ENCODE data around the gene ITGB1BP1.

ITGB1BP1 gene

GRCh38 chr2:9422321-9423099 is 818 bp downstream of the ITGB1BP1 start:
- Mint-ChIP-seq H3K27me3 (ENCODE audit: low read depth, poor library complexity) (no peaks in the 10 kb centered on the region), H3K36me3 (ENCODE audit: low read depth) (peaks cover 9% of the 10 kb centered on the region), H3K9me3 (no peaks in the 10 kb centered on the region), H3K4me3 (peak overlapping the region; percentile 88), H3K4me1 (peaks cover 21% of the 10 kb centered on the region), H3K27ac (no peak overlapping the region)
- DNase-seq = peak; percentile 34
- TF ChIP-seq, protein P1, sequence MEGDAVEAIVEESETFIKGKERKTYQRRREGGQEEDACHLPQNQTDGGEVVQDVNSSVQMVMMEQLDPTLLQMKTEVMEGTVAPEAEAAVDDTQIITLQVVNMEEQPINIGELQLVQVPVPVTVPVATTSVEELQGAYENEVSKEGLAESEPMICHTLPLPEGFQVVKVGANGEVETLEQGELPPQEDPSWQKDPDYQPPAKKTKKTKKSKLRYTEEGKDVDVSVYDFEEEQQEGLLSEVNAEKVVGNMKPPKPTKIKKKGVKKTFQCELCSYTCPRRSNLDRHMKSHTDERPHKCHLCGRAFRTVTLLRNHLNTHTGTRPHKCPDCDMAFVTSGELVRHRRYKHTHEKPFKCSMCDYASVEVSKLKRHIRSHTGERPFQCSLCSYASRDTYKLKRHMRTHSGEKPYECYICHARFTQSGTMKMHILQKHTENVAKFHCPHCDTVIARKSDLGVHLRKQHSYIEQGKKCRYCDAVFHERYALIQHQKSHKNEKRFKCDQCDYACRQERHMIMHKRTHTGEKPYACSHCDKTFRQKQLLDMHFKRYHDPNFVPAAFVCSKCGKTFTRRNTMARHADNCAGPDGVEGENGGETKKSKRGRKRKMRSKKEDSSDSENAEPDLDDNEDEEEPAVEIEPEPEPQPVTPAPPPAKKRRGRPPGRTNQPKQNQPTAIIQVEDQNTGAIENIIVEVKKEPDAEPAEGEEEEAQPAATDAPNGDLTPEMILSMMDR (IDR thresholded peaks at IDR 0.05) = no peak

GRCh38 chr2:9420495-9420894 is 2.8 kb downstream of the ITGB1BP1 start:
- Mint-ChIP-seq H3K9me3 (no peaks in the 10 kb centered on the region), H3K4me3 (peak overlapping the region; percentile 56), H3K4me1 (peaks cover 21% of the 10 kb centered on the region), H3K36me3 (ENCODE audit: low read depth) (peaks cover 9% of the 10 kb centered on the region), H3K27me3 (ENCODE audit: low read depth, poor library complexity) (no peaks in the 10 kb centered on the region), H3K27ac (no peak overlapping the region)
- TF ChIP-seq, protein P1 (IDR thresholded peaks at IDR 0.05) = no peak
- no peak for DNase-seq

GRCh38 chr2:9419541-9419940 is 3.8 kb downstream of the ITGB1BP1 start:
- H3K27me3 Mint-ChIP-seq (ENCODE audit: low read depth, poor library complexity) = no peaks in the 10 kb centered on the region
- TF ChIP-seq, protein P1 (IDR thresholded peaks at IDR 0.05) = no peak
- H3K27ac Mint-ChIP-seq = no peak overlapping the region
- no peaks in the 10 kb centered on the region for H3K9me3 Mint-ChIP-seq
- H3K36me3 Mint-ChIP-seq (ENCODE audit: low read depth) = peaks cover 9% of the 10 kb centered on the region
- no peak for DNase-seq
- no peak overlapping the region for H3K4me3 Mint-ChIP-seq
- H3K4me1 Mint-ChIP-seq = peaks cover 21% of the 10 kb centered on the region

GRCh38 chr2:9418746-9419145 is 4.6 kb downstream of the ITGB1BP1 start:
- DNase-seq = no peak
- H3K4me3 Mint-ChIP-seq = no peak overlapping the region
- no peaks in the 10 kb centered on the region for H3K9me3 Mint-ChIP-seq

GRCh38 chr2:9417725-9418124 is 5.6 kb downstream of the ITGB1BP1 start:
- DNase-seq = no peak
- H3K4me1 Mint-ChIP-seq = peaks cover 21% of the 10 kb centered on the region
- H3K36me3 Mint-ChIP-seq (ENCODE audit: low read depth) = peaks cover 17% of the 10 kb centered on the region
- H3K27ac Mint-ChIP-seq = no peak overlapping the region
- H3K27me3 Mint-ChIP-seq (ENCODE audit: low read depth, poor library complexity) = peaks cover 3% of the 10 kb centered on the region
- TF ChIP-seq, protein P1 (IDR thresholded peaks at IDR 0.05) = no peak
- no peak overlapping the region for H3K4me3 Mint-ChIP-seq
- H3K9me3 Mint-ChIP-seq = no peaks in the 10 kb centered on the region

More at GRCh38 chr2:9418746-9419145, 4.6 kb downstream of the ITGB1BP1 start:
- Mint-ChIP-seq H3K4me1 (peaks cover 21% of the 10 kb centered on the region), H3K36me3 (ENCODE audit: low read depth) (peaks cover 13% of the 10 kb centered on the region), H3K27me3 (ENCODE audit: low read depth, poor library complexity) (peaks cover 1% of the 10 kb centered on the region), H3K27ac (no peak overlapping the region)
- TF ChIP-seq, protein P1 (IDR thresholded peaks at IDR 0.05) = no peak

DNA sequence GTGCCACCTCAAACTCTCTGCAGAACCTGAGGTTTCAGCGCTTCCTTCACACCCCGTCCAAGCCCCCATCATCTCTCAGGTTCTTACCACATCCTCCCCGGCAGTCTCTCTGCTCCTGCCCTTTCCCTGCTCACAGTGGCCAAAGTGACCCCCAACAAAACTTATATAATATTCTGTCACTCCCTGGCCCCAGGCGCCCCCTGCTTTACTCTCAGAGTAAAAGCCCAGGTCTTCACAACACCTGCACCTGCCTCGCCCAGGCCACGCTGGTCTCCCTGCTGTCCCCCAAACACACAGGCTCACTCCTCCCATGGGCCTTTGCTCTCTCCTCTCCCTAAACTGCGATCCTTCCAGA is 6.4 kb downstream of the ITGB1BP1 start:
- peaks cover 3% of the 10 kb centered on the region for H3K27me3 Mint-ChIP-seq (ENCODE audit: low read depth, poor library complexity)
- DNase-seq = no peak
- no peaks in the 10 kb centered on the region for H3K9me3 Mint-ChIP-seq
- TF ChIP-seq, protein P1 (IDR thresholded peaks at IDR 0.05) = no peak
- H3K27ac Mint-ChIP-seq = no peak overlapping the region
- H3K4me1 Mint-ChIP-seq = peaks cover 14% of the 10 kb centered on the region
- no peak overlapping the region for H3K4me3 Mint-ChIP-seq
- H3K36me3 Mint-ChIP-seq (ENCODE audit: low read depth) = peaks cover 24% of the 10 kb centered on the region
